SK-N-SH (cell line): ENCODE results near the gene ZNF446. TPM values are rescaled to one million over a fixed set of nuclear protein-coding genes. Genes with fewer than 3 reads are reported as not detected.

Experiments
- CTCF ChIA-PET: fragments of 300-600, 350-600 bp; formaldehyde crosslinking; extraction: SDS; loops from one replicate; lab custom pipeline; 2021; lab: Yijun Ruan, JAX
- POLR2A ChIA-PET: fragments of 350-600 bp; sonication (Branson Sonifier 250); formaldehyde crosslinking; extraction: SDS; loops from one replicate; lab custom pipeline; 2020; ENCODE audit warnings: antibody characterized with exemption, inconsistent platforms; lab: Yijun Ruan, JAX
- DNase-seq: peaks from one replicate; pipeline ENCODE4 v3.0.0; 2012
- H2AFZ ChIP-seq: fragments of 200-600 bp; sonication (generic); 2 replicates; pipeline ENCODE4 v1.8.1; 2016; ENCODE audit warnings: antibody characterized with exemption, mild to moderate bottlenecking, low read depth
- H3F3A ChIP-seq: fragments of 200-600 bp; sonication (generic); replicated peaks from 2 replicates; pipeline ENCODE3; 2016; ENCODE audit warnings: antibody characterized with exemption, mild to moderate bottlenecking; ENCODE audit not compliant: insufficient read depth
- H3K27ac ChIP-seq, 2 experiments: fragments of 200-500 bp in 1 of 2; fragments of 200-600 bp in 1 of 2; sonication (Bioruptor generic) in 1 of 2; sonication (generic), shearing (Covaris generic) in 1 of 2; 2 replicates each; pipeline versions ENCODE4 v1.5.1 to v1.6.1; 2014 to 2016; ENCODE audit warnings: low read depth in 2 of 2, inconsistent platforms in 1 of 2, low read length in 1 of 2, mild to moderate bottlenecking in 1 of 2, mixed read lengths in 1 of 2
- H3K27me3 ChIP-seq: fragments of 200-600 bp; sonication (generic), shearing (Covaris generic); 2 replicates; pipeline ENCODE4 v1.6.1; 2016; ENCODE audit warnings: mixed run types; ENCODE audit not compliant: insufficient read depth
- H3K36me3 ChIP-seq, 2 experiments: fragments of 200-500 bp in 1 of 2; fragments of 200-600 bp in 1 of 2; sonication (Bioruptor generic) in 1 of 2; sonication (generic) in 1 of 2; replicated peaks in 1 of 2; 2 replicates each; pipeline versions ENCODE3 to v1.5.1; 2014 to 2016; ENCODE audit warnings: low read length in 1 of 2, mild to moderate bottlenecking in 1 of 2; ENCODE audit not compliant: insufficient read depth in 2 of 2, control insufficient read depth in 1 of 2
- H3K4me1 ChIP-seq, 2 experiments: fragments of 200-500 bp in 1 of 2; fragments of 200-600 bp in 1 of 2; sonication (Bioruptor generic) in 1 of 2; sonication (generic), shearing (Covaris generic) in 1 of 2; 2 replicates each; pipeline versions ENCODE4 v1.5.1 to v1.6.1; 2014 to 2016; ENCODE audit warnings: low read depth in 1 of 2, low read length in 1 of 2, mixed run types in 1 of 2; ENCODE audit not compliant: insufficient read depth in 2 of 2, control insufficient read depth in 1 of 2
- H3K4me2 ChIP-seq: fragments of 200-600 bp; sonication (generic), shearing (Covaris generic); 2 replicates; pipeline ENCODE4 v1.6.1; 2017; ENCODE audit warnings: mixed run types
- H3K4me3 ChIP-seq, 2 experiments: fragments of 200-500 bp in 1 of 2; fragments of 200-600 bp in 1 of 2; sonication (Bioruptor generic) in 1 of 2; sonication (generic), shearing (Covaris generic) in 1 of 2; 2 replicates each; pipeline versions ENCODE4 v1.5.1 to v1.8.1; 2014 to 2016; ENCODE audit warnings: low read depth in 2 of 2, inconsistent platforms in 1 of 2, low read length in 1 of 2, mild to moderate bottlenecking in 1 of 2, mixed read lengths in 1 of 2, moderate library complexity in 1 of 2
- H3K79me2 ChIP-seq: fragments of 200-600 bp; sonication (generic); 2 replicates; pipeline ENCODE4 v1.8.1; 2017; ENCODE audit warnings: mild to moderate bottlenecking; ENCODE audit not compliant: insufficient read depth
- H3K9ac ChIP-seq: fragments of 200-600 bp; sonication (generic); 2 replicates; pipeline ENCODE4 v1.6.1; 2017; ENCODE audit warnings: mixed run types
- H3K9me2 ChIP-seq: fragments of 200-600 bp; sonication (generic); 2 replicates; pipeline ENCODE4 v1.6.1; 2017; ENCODE audit warnings: mixed run types
- H3K9me3 ChIP-seq: fragments of 200-600 bp; sonication (generic); 2 replicates; pipeline ENCODE4 v1.6.1; 2017; ENCODE audit warnings: mixed run types, mild to moderate bottlenecking, moderate library complexity
- H4K20me1 ChIP-seq: fragments of 200-600 bp; sonication (generic); 2 replicates; pipeline ENCODE4 v1.6.1; 2017; ENCODE audit warnings: mild to moderate bottlenecking, mixed run types; ENCODE audit not compliant: insufficient read depth
- CTCF ChIP-seq: fragments of 200-600 bp; sonication (generic); IDR thresholded peaks from 2 replicates; pipeline ENCODE4 v1.6.1; 2017; ENCODE audit warnings: antibody characterized with exemption, mild to moderate bottlenecking, moderate library complexity
- ELF1 ChIP-seq: IDR thresholded peaks from 2 replicates; pipeline ENCODE4 v1.4.0; 2012
- EZH2phosphoT487 ChIP-seq: fragments of 200-600 bp; sonication (generic); IDR thresholded peaks from 2 replicates; pipeline ENCODE4 v1.6.1; 2017; ENCODE audit warnings: low read depth, mixed run types, mild to moderate bottlenecking, antibody characterized with exemption, moderate library complexity, borderline replicate concordance
- FOSL2 ChIP-seq: IDR thresholded peaks from 2 replicates; pipeline ENCODE4 v1.4.0; 2012; ENCODE audit warnings: low read depth, mild to moderate bottlenecking, moderate library complexity, borderline replicate concordance
- FOXM1 ChIP-seq: IDR thresholded peaks from 2 replicates; pipeline ENCODE4 v1.4.0; 2012; ENCODE audit warnings: low read depth, mild to moderate bottlenecking
- MAX ChIP-seq: IDR thresholded peaks from 2 replicates; pipeline ENCODE4 v1.4.0; 2012; ENCODE audit warnings: low read depth
- NRF1 ChIP-seq: IDR thresholded peaks from 2 replicates; pipeline ENCODE4 v1.6.1; 2012; ENCODE audit warnings: low read depth, mild to moderate bottlenecking, low read length
- PBX3 ChIP-seq: IDR thresholded peaks from 2 replicates; pipeline ENCODE4; 2012
- POLR2AphosphoS5 ChIP-seq: IDR thresholded peaks from 2 replicates; pipeline ENCODE4 v1.6.1; 2012; ENCODE audit warnings: low read depth, low read length
- RAD21 ChIP-seq: IDR thresholded peaks from 2 replicates; pipeline ENCODE4 v1.6.1; 2012; ENCODE audit warnings: mild to moderate bottlenecking, low read length
- RCOR1 ChIP-seq: fragments of 150-350 bp; IDR thresholded peaks from 2 replicates; pipeline ENCODE4 v1.6.1; 2017; ENCODE audit warnings: antibody characterized with exemption, low read length
- REST ChIP-seq: IDR thresholded peaks from 2 replicates; pipeline ENCODE4 v1.6.1; 2012; ENCODE audit warnings: mild to moderate bottlenecking, low read depth, low read length, moderate library complexity
- RFX5 ChIP-seq: IDR thresholded peaks from 2 replicates; pipeline ENCODE4 v1.6.1; 2012; ENCODE audit warnings: mild to moderate bottlenecking, improper control_type of control experiment, low read length
- RXRA ChIP-seq: IDR thresholded peaks from 2 replicates; pipeline ENCODE4 v1.4.0; 2012; ENCODE audit warnings: low read depth, mild to moderate bottlenecking, borderline replicate concordance
- SIN3A ChIP-seq: IDR thresholded peaks from 2 replicates; pipeline ENCODE4 v1.6.1; 2012; ENCODE audit warnings: low read depth, mild to moderate bottlenecking, low read length, moderate library complexity, borderline replicate concordance
- SMC3 ChIP-seq: IDR thresholded peaks from 2 replicates; pipeline ENCODE4 v1.6.1; 2012; ENCODE audit warnings: low read depth, low read length, improper control_type of control experiment
- TAF1 ChIP-seq: IDR thresholded peaks from 2 replicates; pipeline ENCODE4 v1.6.1; 2012; ENCODE audit warnings: low read depth, mild to moderate bottlenecking, low read length, moderate library complexity, borderline replicate concordance
- TEAD4 ChIP-seq: IDR thresholded peaks from 2 replicates; pipeline ENCODE4 v1.4.0; 2012; ENCODE audit warnings: mild to moderate bottlenecking, borderline replicate concordance; ENCODE audit not compliant: insufficient read depth
- YY1 ChIP-seq: IDR thresholded peaks from 2 replicates; pipeline ENCODE4 v1.4.0; 2012; ENCODE audit warnings: low read depth, mild to moderate bottlenecking
- ZBTB33 ChIP-seq: IDR thresholded peaks from 2 replicates; pipeline ENCODE4 v1.4.0; 2012; ENCODE audit warnings: low read depth, borderline replicate concordance
- WGBS: methylation state at CpG from one replicate; pipeline ENCODE4 v1.1.6; 2017; ENCODE audit warnings: low lambda C conversion rate; 5-methylcytosine and 5-hydroxymethylcytosine counted together
- polyA plus RNA-seq, 3 experiments: library from polyadenylated mRNA; depleted of rRNA; stranded (reverse); fragments of >200 nt; gene quantifications; 2 replicates each; pipeline ENCODE4 v1.2.3, GENCODE V29; 2012

ZNF446 gene
- polyA plus RNA-seq, 1 of the 3 experiments (the other 2 are of a cell fraction): 6.9 TPM

- peak; percentile 43; the same call in 1 of the 2 replicates for TF ChIP-seq RCOR1
- TF ChIP-seq SIN3A: peak; percentile 69; the same call in 1 of the 2 replicates
- peak; percentile 77 for TF ChIP-seq SMC3
- TF ChIP-seq NRF1: peak; percentile 87
- peak; percentile 69 for TF ChIP-seq RAD21
- peak; percentile 34; the same call in 1 of the 2 replicates for TF ChIP-seq PBX3
- TF ChIP-seq POLR2AphosphoS5: peak; percentile 75; the same call in 1 of the 2 replicates
- TF ChIP-seq ELF1: no peak
- TF ChIP-seq RFX5: no peak
- no peak for TF ChIP-seq YY1
- TF ChIP-seq EZH2phosphoT487: no peak
- no peak for TF ChIP-seq FOXM1
- TF ChIP-seq TAF1: peak; percentile 17; the same call in 1 of the 2 replicates
These were observed 37.8 kb downstream of the ZNF446 start (continued) for GRCh38 chr19:58513694-58514563.

GRCh38 chr19:58514564-58515022 is 38.4 kb downstream of the ZNF446 start:
- H3K27me3 ChIP-seq: no peaks in the 10 kb centered on the region
- H3K27ac ChIP-seq: peak overlapping the region in 1 of 2 experiments; percentile 85; a peak in 2 of 4 replicates
- peaks cover 57% of the 10 kb centered on the region for H3K79me2 ChIP-seq
- H3K9me2 ChIP-seq: no peaks in the 10 kb centered on the region
- no peak overlapping the region for H3K9ac ChIP-seq
- peaks cover 0 to 34% of the 10 kb centered on the region in 2 experiments; a peak in 1 of 4 replicates for H3K4me1 ChIP-seq
- H3F3A ChIP-seq: peaks cover 14% of the 10 kb centered on the region
- peaks cover 9 to 28% of the 10 kb centered on the region in 2 experiments for H3K36me3 ChIP-seq
- DNase-seq: peak; percentile 66
- no peaks in the 10 kb centered on the region for H3K9me3 ChIP-seq
- H3K4me2 ChIP-seq: peak overlapping the region; percentile 66
- no peaks in the 10 kb centered on the region; the same call in 1 of the 2 replicates for H4K20me1 ChIP-seq
- H3K4me3 ChIP-seq: peak overlapping the region in 1 of 2 experiments; percentile 47; a peak in 2 of 4 replicates
- H2AFZ ChIP-seq: no peak overlapping the region
- 31% methylated on average over 2 of the region's 3 CpGs for WGBS
- ChIA-PET POLR2A (interaction anchor here (1.2 to 1.9 kb wide), 4 partner anchors 29 to 45 kb away, joined by 3 to 10 read pairs (median 5); partner anchors contain the start of genes CHMP2A and TRIM28), CTCF (interaction anchor here (0.6 to 2.4 kb wide), 11 partner anchors 11 to 1151 kb away, joined by 3 to 23 read pairs (median 4); partner anchors contain the start of genes CHMP2A, TRAPPC2B, TRIM28 and ZNF547)
- TF ChIP-seq ZBTB33 (no peak), CTCF (no peak), FOSL2 (no peak), RXRA (no peak), RFX5 (no peak), MAX (no peak), RAD21 (no peak), TEAD4 (no peak), SIN3A (no peak), YY1 (no peak), REST (no peak)
